ENCODE results near the gene SEMA3E. TPM values are rescaled to one million over a fixed set of nuclear protein-coding genes. Genes with fewer than 3 reads are reported as not detected.
"Not testable (repeated sequence)": the region's sequence is repeated elsewhere in the genome, so short reads cannot be mapped to it uniquely, and the experiment has no call there.

SEMA3E gene
- total RNA-seq, 4 donors from 2014 or later, result 0.83 to 2.2 (median 1.9) TPM

DNA sequence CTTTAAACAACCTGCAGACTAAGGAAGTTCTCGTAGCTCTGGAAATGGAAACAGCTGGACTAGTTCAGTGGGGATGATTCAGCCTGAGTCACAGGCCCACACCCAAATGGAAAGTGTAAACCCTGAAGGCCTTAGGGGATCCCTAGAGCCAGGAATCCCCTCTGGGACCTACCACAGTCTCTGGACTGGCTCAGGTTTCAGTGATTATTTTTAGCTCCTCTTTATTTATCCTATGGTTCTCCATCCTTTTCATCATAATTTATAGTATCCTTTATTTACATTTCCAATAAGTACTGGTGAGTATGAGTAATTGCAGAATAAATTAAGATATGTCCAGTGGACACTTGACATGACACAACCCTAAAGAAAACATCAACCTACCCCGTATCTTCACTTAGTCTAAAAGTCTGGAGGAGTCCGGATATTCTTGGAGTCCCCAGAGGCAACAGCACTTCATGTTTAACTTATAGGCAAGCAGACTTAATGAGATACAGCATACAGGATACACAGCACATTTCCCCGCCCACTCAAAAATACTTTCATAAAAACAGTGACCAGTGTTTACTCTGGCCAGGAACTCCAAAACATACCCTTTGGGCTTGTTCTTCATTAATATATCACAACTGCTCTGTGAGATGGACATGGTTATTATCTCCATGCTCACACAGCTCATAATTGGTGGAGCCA is 28.4 kb upstream of the SEMA3E start:
- H3K36me3 ChIP-seq, result no peaks in the 10 kb centered on the region
- no peak overlapping the region for H3K27ac ChIP-seq
- DNase-seq, result no peak
- TF ChIP-seq, protein P1, sequence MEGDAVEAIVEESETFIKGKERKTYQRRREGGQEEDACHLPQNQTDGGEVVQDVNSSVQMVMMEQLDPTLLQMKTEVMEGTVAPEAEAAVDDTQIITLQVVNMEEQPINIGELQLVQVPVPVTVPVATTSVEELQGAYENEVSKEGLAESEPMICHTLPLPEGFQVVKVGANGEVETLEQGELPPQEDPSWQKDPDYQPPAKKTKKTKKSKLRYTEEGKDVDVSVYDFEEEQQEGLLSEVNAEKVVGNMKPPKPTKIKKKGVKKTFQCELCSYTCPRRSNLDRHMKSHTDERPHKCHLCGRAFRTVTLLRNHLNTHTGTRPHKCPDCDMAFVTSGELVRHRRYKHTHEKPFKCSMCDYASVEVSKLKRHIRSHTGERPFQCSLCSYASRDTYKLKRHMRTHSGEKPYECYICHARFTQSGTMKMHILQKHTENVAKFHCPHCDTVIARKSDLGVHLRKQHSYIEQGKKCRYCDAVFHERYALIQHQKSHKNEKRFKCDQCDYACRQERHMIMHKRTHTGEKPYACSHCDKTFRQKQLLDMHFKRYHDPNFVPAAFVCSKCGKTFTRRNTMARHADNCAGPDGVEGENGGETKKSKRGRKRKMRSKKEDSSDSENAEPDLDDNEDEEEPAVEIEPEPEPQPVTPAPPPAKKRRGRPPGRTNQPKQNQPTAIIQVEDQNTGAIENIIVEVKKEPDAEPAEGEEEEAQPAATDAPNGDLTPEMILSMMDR (IDR thresholded peaks at IDR 0.05), result no peak
- no peak for TF ChIP-seq POLR2A (IDR thresholded peaks at IDR 0.05)
- no peaks in the 10 kb centered on the region for H3K4me1 ChIP-seq
- H3K9me3 ChIP-seq, result no peaks in the 10 kb centered on the region
- H3K27me3 ChIP-seq, result no peaks in the 10 kb centered on the region
- H3K4me3 ChIP-seq, result no peak overlapping the region

DNA sequence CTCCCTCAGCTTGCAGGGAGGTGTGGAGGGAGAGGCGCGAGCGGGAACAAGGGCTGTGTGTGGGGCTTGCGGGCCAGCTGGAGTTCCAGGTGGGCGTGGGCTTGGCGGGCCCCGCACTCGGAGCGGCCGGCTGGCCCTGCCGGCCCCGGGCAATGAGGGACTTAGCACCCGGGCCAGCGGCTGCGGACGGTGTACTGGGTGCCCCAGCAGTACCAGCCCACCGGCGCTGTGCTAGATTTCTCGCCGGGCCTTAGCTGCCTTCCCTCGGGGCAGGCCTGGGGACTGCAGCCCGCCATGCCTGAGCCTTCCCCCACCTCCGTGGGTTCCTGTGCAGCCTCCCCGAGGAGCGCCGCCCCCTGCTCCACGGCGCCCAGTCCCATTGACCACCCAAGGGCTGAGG is 24.4 kb upstream of the SEMA3E start:
- not testable (repeated sequence) for H3K36me3 ChIP-seq, H3K4me1 ChIP-seq, H3K4me3 ChIP-seq, H3K9me3 ChIP-seq, DNase-seq, H3K27me3 ChIP-seq, H3K27ac ChIP-seq

DNA sequence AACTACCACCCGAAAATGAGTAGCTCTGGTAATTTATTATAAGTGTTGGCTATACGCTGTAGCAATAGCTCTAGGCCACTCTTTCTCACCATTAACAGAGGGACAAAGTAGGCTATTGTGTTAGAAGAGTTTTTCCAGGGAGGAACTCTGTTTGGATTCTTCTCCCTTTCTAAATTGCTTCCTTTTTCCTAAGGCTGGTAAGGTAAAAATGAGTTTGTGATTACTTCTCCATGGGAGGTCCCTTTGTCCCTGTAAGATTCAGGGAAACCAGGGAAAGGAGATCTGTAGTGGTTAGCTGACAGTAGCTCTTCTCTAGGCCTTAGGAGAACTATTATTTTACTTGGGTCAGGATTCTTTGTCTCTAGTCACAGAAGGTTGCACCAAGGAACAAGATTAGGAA is 23.2 kb upstream of the SEMA3E start:
- no peaks in the 10 kb centered on the region for H3K36me3 ChIP-seq

DNA sequence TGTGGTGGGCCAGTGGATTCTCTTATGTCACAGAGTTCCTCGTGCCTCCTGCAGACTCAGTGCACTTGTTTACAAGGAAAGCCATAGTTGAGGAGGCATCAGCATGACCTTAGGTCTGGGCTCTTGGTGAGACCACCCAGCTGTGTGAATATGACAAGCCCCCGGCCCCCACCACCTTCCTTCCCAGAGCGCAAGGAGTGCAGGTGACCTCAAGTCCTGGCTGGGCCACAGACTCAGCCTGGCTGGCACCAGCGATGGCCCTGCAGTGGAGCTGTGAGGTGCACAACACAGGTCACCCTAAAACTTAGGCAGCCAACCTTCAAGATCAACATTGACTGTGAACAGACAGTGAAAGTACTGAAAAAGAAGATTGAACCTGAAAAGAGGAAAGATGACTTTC is 14.2 kb upstream of the SEMA3E start:
- no peaks in the 10 kb centered on the region for H3K36me3 ChIP-seq
- no peak overlapping the region for H3K27ac ChIP-seq
- H3K4me3 ChIP-seq, result no peak overlapping the region
- TF ChIP-seq, protein P1 (IDR thresholded peaks at IDR 0.05), result no peak
- no peak for TF ChIP-seq POLR2A (IDR thresholded peaks at IDR 0.05)
- H3K27me3 ChIP-seq, result no peaks in the 10 kb centered on the region
- no peaks in the 10 kb centered on the region for H3K4me1 ChIP-seq
- no peak for DNase-seq
- H3K9me3 ChIP-seq, result no peaks in the 10 kb centered on the region

More for the DNA sequence above, 23.2 kb upstream of the SEMA3E start:
- no peak overlapping the region for H3K4me3 ChIP-seq
- TF ChIP-seq POLR2A (IDR thresholded peaks at IDR 0.05), result no peak
- no peak overlapping the region for H3K27ac ChIP-seq
- no peaks in the 10 kb centered on the region for H3K4me1 ChIP-seq
- no peaks in the 10 kb centered on the region for H3K9me3 ChIP-seq
- H3K27me3 ChIP-seq, result no peaks in the 10 kb centered on the region
- no peak for DNase-seq

DNA sequence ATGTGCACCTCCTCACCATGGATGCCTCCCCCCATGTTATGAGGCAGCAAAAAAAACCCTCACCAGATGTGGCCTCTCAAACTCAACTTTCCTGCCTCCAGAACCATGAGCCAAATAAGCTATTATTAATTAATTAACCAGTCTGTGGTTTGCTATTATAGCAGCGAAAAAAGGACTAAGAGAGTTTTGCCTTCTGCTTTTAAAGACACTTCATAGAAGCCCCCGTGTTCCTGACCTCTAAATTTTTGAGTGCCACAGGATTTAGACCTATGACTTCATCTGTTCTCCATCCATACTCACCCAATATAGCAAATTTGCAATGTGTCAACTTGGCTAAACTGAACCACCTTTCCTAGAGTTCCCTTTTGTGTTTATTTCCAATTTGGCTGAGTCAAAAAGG is 9.2 kb upstream of the SEMA3E start:
- no peak for DNase-seq
- H3K4me3 ChIP-seq, result no peak overlapping the region
- H3K9me3 ChIP-seq, result no peaks in the 10 kb centered on the region
- no peaks in the 10 kb centered on the region for H3K4me1 ChIP-seq
- no peak overlapping the region for H3K27ac ChIP-seq
- TF ChIP-seq, protein P1 (IDR thresholded peaks at IDR 0.05), result no peak
- TF ChIP-seq POLR2A (IDR thresholded peaks at IDR 0.05), result no peak
- no peaks in the 10 kb centered on the region for H3K27me3 ChIP-seq
- no peaks in the 10 kb centered on the region for H3K36me3 ChIP-seq

DNA sequence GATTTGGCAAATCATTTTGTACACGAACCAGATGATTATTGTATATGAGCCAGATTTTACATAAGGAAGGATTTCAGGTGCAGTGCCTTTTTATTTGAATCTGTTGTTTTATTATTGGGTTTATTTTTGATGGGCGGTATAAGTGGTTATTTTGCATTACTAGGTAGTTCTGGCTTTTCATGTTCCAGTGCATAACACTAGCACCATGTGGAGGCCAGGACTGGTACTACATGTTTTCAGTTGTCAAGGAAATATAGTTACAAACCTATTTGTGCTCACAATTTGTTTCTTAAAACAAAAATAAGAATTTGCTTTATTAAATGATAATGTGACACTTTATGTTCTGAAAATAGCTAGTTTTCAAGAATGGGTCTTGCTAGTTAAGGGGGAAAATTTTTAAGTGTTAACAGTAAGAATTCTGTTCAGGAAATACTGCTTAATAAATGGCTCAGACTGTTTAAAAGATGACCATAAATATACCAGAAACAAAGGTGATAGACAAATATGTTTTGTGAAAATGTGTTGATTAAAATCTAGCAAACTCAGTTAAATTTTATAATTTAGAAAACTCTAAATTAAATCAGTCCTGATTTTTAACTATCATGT is 7.1 kb upstream of the SEMA3E start:
- Histone ChIP-seq H3K27ac (no peak overlapping the region), H3K27me3 (no peaks in the 10 kb centered on the region), H3K36me3 (no peaks in the 10 kb centered on the region), H3K4me1 (no peaks in the 10 kb centered on the region), H3K9me3 (no peaks in the 10 kb centered on the region), H3K4me3 (no peak overlapping the region)
- no peak for DNase-seq
- TF ChIP-seq, protein P1 (IDR thresholded peaks at IDR 0.05), result peak in 5 of 6 experiments; percentile 20 to 67 (median 63)
- no peak for TF ChIP-seq POLR2A (IDR thresholded peaks at IDR 0.05)
